ENCODE data around the gene CD6. TPM values are rescaled to one million over a fixed set of nuclear protein-coding genes. Genes with fewer than 3 reads are reported as not detected.

CD6 gene
- polyA plus RNA-seq (2013, experiment 1 of 2): 0.07 TPM
- 0.03 TPM for polyA plus RNA-seq (2013, experiment 2 of 2)

- no CpG with 5 or more reads among the region's 16 CpGs for WGBS (ENCODE audit: extremely low coverage, insufficient coverage, low lambda C conversion rate)
- H2BK5ac ChIP-seq (ENCODE audit: low read length): no peak within 1 kb of the TSS
- H4K5ac ChIP-seq (ENCODE audit: low read length): no peak within 1 kb of the TSS
- H2BK120ac ChIP-seq (ENCODE audit: low read depth, low read length): no peak within 1 kb of the TSS
- no peaks in the 10 kb centered on the region for H3K79me2 ChIP-seq (ENCODE audit: control insufficient read depth, insufficient read depth, low read length)
- H4K8ac ChIP-seq (ENCODE audit: low read depth, low read length): no peak within 1 kb of the TSS
- H3K79me1 ChIP-seq (ENCODE audit: low read length): no peaks in the 10 kb centered on the region
- no peaks in the 10 kb centered on the region for H3K4me1 ChIP-seq (ENCODE audit: control insufficient read depth, low read depth, low read length)
- H3K4ac ChIP-seq (ENCODE audit: low read depth, low read length): no peak within 1 kb of the TSS
- no peak within 1 kb of the TSS for H3K4me3 ChIP-seq (ENCODE audit: low read length)
- no peak within 1 kb of the TSS for H3K56ac ChIP-seq (ENCODE audit: low read length)
- H2AK5ac ChIP-seq (ENCODE audit: low read length): no peak within 1 kb of the TSS
- H2BK15ac ChIP-seq (replicated peaks; ENCODE audit: low read depth): no peak within 1 kb of the TSS
- no peak within 1 kb of the TSS for H3K23ac ChIP-seq (ENCODE audit: low read length)
- no peak for DNase-seq
- no peak within 1 kb of the TSS for H3K4me2 ChIP-seq (ENCODE audit: low read length)
- H3K9ac ChIP-seq (ENCODE audit: low read length): no peak within 1 kb of the TSS
- no peaks in the 10 kb centered on the region for H3K36me3 ChIP-seq (ENCODE audit: control insufficient read depth, insufficient read depth, low read length)
- no peaks in the 10 kb centered on the region for H3K27me3 ChIP-seq (ENCODE audit: insufficient read depth, low read length, poor library complexity)
- no peak within 1 kb of the TSS for H3K27ac ChIP-seq (ENCODE audit: low read depth, low read length)
- no peak within 1 kb of the TSS for H3K18ac ChIP-seq (ENCODE audit: low read length)
These were observed at the start of gene CD6 for GRCh38 chr11:60971520-60971919. CD6 (plus strand) TSS chr11:60971680; CDS start chr11:60971866, 186 bp downstream.

- Histone ChIP-seq H3K36me3 (ENCODE audit: control insufficient read depth, insufficient read depth, low read length) (peaks cover 3% of the 10 kb centered on the region), H3K27ac (ENCODE audit: low read depth, low read length) (no peak overlapping the region), H3K27me3 (ENCODE audit: insufficient read depth, low read length, poor library complexity) (no peaks in the 10 kb centered on the region), H3K4me3 (ENCODE audit: low read length) (no peak overlapping the region), H3K56ac (ENCODE audit: low read length) (no peak overlapping the region), H2BK15ac (replicated peaks; ENCODE audit: low read depth) (no peak overlapping the region), H3K23ac (ENCODE audit: low read length) (no peak overlapping the region), H2AK5ac (ENCODE audit: low read length) (no peak overlapping the region), H3K9ac (ENCODE audit: low read length) (no peak overlapping the region), H3K4me2 (ENCODE audit: low read length) (no peak overlapping the region), H4K8ac (ENCODE audit: low read depth, low read length) (no peak overlapping the region), H3K18ac (ENCODE audit: low read length) (no peak overlapping the region), H3K4me1 (ENCODE audit: control insufficient read depth, low read depth, low read length) (peaks cover 11% of the 10 kb centered on the region), H4K5ac (ENCODE audit: low read length) (no peak overlapping the region), H2BK120ac (ENCODE audit: low read depth, low read length) (no peak overlapping the region), H3K79me2 (ENCODE audit: control insufficient read depth, insufficient read depth, low read length) (peaks cover 3% of the 10 kb centered on the region), H3K79me1 (ENCODE audit: low read length) (peaks cover 11% of the 10 kb centered on the region), H3K4ac (ENCODE audit: low read depth, low read length) (no peak overlapping the region), H2BK5ac (ENCODE audit: low read length) (no peak overlapping the region)
- no CpG with 5 or more reads among the region's 23 CpGs for WGBS (ENCODE audit: extremely low coverage, insufficient coverage, low lambda C conversion rate)
- no peak for DNase-seq
These were observed 49.6 kb upstream of the CD6 start for GRCh38 chr11:60921777-60922335.

GRCh38 chr11:60922906-60923305, 48.6 kb upstream of the CD6 start:
- Histone ChIP-seq H3K56ac (ENCODE audit: low read length) (no peak overlapping the region), H3K9ac (ENCODE audit: low read length) (no peak overlapping the region), H3K4me3 (ENCODE audit: low read length) (no peak overlapping the region), H3K79me1 (ENCODE audit: low read length) (peaks cover 8% of the 10 kb centered on the region), H3K23ac (ENCODE audit: low read length) (no peak overlapping the region), H3K27me3 (ENCODE audit: insufficient read depth, low read length, poor library complexity) (no peaks in the 10 kb centered on the region), H2BK5ac (ENCODE audit: low read length) (no peak overlapping the region), H2BK15ac (replicated peaks; ENCODE audit: low read depth) (no peak overlapping the region), H3K27ac (ENCODE audit: low read depth, low read length) (no peak overlapping the region), H3K4ac (ENCODE audit: low read depth, low read length) (no peak overlapping the region), H3K18ac (ENCODE audit: low read length) (no peak overlapping the region), H2AK5ac (ENCODE audit: low read length) (no peak overlapping the region), H3K36me3 (ENCODE audit: control insufficient read depth, insufficient read depth, low read length) (peaks cover 3% of the 10 kb centered on the region), H4K5ac (ENCODE audit: low read length) (no peak overlapping the region), H3K79me2 (ENCODE audit: control insufficient read depth, insufficient read depth, low read length) (no peaks in the 10 kb centered on the region), H4K8ac (ENCODE audit: low read depth, low read length) (no peak overlapping the region), H2BK120ac (ENCODE audit: low read depth, low read length) (no peak overlapping the region), H3K4me1 (ENCODE audit: control insufficient read depth, low read depth, low read length) (peaks cover 10% of the 10 kb centered on the region), H3K4me2 (ENCODE audit: low read length) (no peak overlapping the region)
- WGBS (ENCODE audit: extremely low coverage, insufficient coverage, low lambda C conversion rate): no CpG with 5 or more reads among the region's 6 CpGs
- DNase-seq: no peak

- H3K23ac ChIP-seq (ENCODE audit: low read length): no peak overlapping the region
- no peak overlapping the region for H4K8ac ChIP-seq (ENCODE audit: low read depth, low read length)
- no peak overlapping the region for H2BK120ac ChIP-seq (ENCODE audit: low read depth, low read length)
- DNase-seq: no peak
- no peak overlapping the region for H2AK5ac ChIP-seq (ENCODE audit: low read length)
- no peaks in the 10 kb centered on the region for H3K27me3 ChIP-seq (ENCODE audit: insufficient read depth, low read length, poor library complexity)
- H3K4ac ChIP-seq (ENCODE audit: low read depth, low read length): no peak overlapping the region
- no peak overlapping the region for H3K56ac ChIP-seq (ENCODE audit: low read length)
- H3K79me1 ChIP-seq (ENCODE audit: low read length): peaks cover 8% of the 10 kb centered on the region
- H3K4me2 ChIP-seq (ENCODE audit: low read length): no peak overlapping the region
- H3K79me2 ChIP-seq (ENCODE audit: control insufficient read depth, insufficient read depth, low read length): no peaks in the 10 kb centered on the region
- no peak overlapping the region for H3K27ac ChIP-seq (ENCODE audit: low read depth, low read length)
- no peak overlapping the region for H3K18ac ChIP-seq (ENCODE audit: low read length)
- no CpG with 5 or more reads among the region's 5 CpGs for WGBS (ENCODE audit: extremely low coverage, insufficient coverage, low lambda C conversion rate)
- no peak overlapping the region for H2BK5ac ChIP-seq (ENCODE audit: low read length)
- H3K9ac ChIP-seq (ENCODE audit: low read length): no peak overlapping the region
- no peak overlapping the region for H2BK15ac ChIP-seq (replicated peaks; ENCODE audit: low read depth)
- no peak overlapping the region for H4K5ac ChIP-seq (ENCODE audit: low read length)
- peaks cover 3% of the 10 kb centered on the region for H3K36me3 ChIP-seq (ENCODE audit: control insufficient read depth, insufficient read depth, low read length)
- no peak overlapping the region for H3K4me3 ChIP-seq (ENCODE audit: low read length)
- peaks cover 7% of the 10 kb centered on the region for H3K4me1 ChIP-seq (ENCODE audit: control insufficient read depth, low read depth, low read length)
These were observed 48.2 kb upstream of the CD6 start for GRCh38 chr11:60923326-60923725.

GRCh38 chr11:60923800-60924109, 47.7 kb upstream of the CD6 start:
- Histone ChIP-seq H4K8ac (ENCODE audit: low read depth, low read length) (no peak overlapping the region), H3K79me1 (ENCODE audit: low read length) (peaks cover 8% of the 10 kb centered on the region), H4K5ac (ENCODE audit: low read length) (no peak overlapping the region), H2BK120ac (ENCODE audit: low read depth, low read length) (no peak overlapping the region), H3K4me2 (ENCODE audit: low read length) (peak overlapping the region; percentile 60), H2BK5ac (ENCODE audit: low read length) (no peak overlapping the region), H3K4me3 (ENCODE audit: low read length) (no peak overlapping the region), H3K9ac (ENCODE audit: low read length) (peak overlapping the region; percentile 50), H3K4ac (ENCODE audit: low read depth, low read length) (no peak overlapping the region), H2BK15ac (replicated peaks; ENCODE audit: low read depth) (no peak overlapping the region), H3K36me3 (ENCODE audit: control insufficient read depth, insufficient read depth, low read length) (peaks cover 3% of the 10 kb centered on the region), H3K56ac (ENCODE audit: low read length) (peak overlapping the region; percentile 69), H3K27ac (ENCODE audit: low read depth, low read length) (no peak overlapping the region), H3K18ac (ENCODE audit: low read length) (no peak overlapping the region), H3K4me1 (ENCODE audit: control insufficient read depth, low read depth, low read length) (peaks cover 4% of the 10 kb centered on the region), H3K27me3 (ENCODE audit: insufficient read depth, low read length, poor library complexity) (no peaks in the 10 kb centered on the region), H3K79me2 (ENCODE audit: control insufficient read depth, insufficient read depth, low read length) (no peaks in the 10 kb centered on the region), H3K23ac (ENCODE audit: low read length) (peak overlapping the region; percentile 37), H2AK5ac (ENCODE audit: low read length) (no peak overlapping the region)
- no CpG with 5 or more reads among the region's 6 CpGs for WGBS (ENCODE audit: extremely low coverage, insufficient coverage, low lambda C conversion rate)
- DNase-seq: no peak

Data from mesendoderm (in vitro differentiated cells).